ENCODE data around the gene NLRP1.

Gene NLRP1

DNA sequence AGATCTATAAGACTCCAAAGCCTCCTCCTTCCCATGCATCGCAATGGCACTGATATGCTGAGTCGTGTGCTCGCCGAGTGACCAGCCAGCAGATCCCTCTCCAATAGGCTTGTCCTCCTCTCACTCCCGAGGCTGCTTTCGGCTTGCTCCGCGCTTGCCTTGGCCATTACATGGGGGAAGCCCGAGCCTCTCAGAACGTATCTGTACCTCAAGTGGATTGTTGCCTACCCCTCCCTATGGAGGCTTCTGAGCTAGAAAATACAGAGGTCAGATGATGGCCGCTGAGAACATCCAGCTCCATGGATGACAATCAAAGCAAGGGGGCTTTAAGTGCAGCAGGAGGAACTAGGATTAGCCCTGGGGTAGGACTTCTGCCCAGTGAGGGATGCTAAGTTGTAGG lies 7.7 kb upstream of the NLRP1 start:
- no peak for DNase-seq (ENCODE audit: low spot score)
- no peaks in the 10 kb centered on the region for H3K79me1 ChIP-seq (ENCODE audit: low read depth, low read length)
- no peak overlapping the region for H3K9ac ChIP-seq (ENCODE audit: low read depth, low read length, poor library complexity)
- no peak overlapping the region for H2BK120ac ChIP-seq (ENCODE audit: low read depth, low read length)
- no CpG with 5 or more reads among the region's 11 CpGs for WGBS, 2 donors (ENCODE audit: extremely low coverage in 2 of 2, insufficient read length in 2 of 2, insufficient replicate concordance in 1 of 2)
- H2AFZ ChIP-seq (ENCODE audit: low read length): no peak overlapping the region
- peaks cover 0 to 12% (median 0%) of the 10 kb centered on the region in 3 experiments for H3K27me3 ChIP-seq (ENCODE audit: control insufficient read depth in 3 of 3, insufficient read depth in 3 of 3, low read depth in 1 of 3, low read length in 3 of 3)
- no peak overlapping the region for H4K8ac ChIP-seq (ENCODE audit: low read depth, low read length)
- H4K91ac ChIP-seq (ENCODE audit: low read depth, low read length, poor library complexity): no peak overlapping the region
- no peak overlapping the region for H2BK12ac ChIP-seq (ENCODE audit: low read length)
- no peak overlapping the region for H3K18ac ChIP-seq (ENCODE audit: low read length)
- H3K36me3 ChIP-seq (replicated peaks in 1 of 2; ENCODE audit: control insufficient read depth in 2 of 2, insufficient read depth in 2 of 2, low read length in 2 of 2): no peaks in the 10 kb centered on the region
- H3K27ac ChIP-seq (replicated peaks; ENCODE audit: low read length): no peak overlapping the region
- no peak overlapping the region for H3K4me3 ChIP-seq (ENCODE audit: low read length in 2 of 2)
- H3K9me3 ChIP-seq (replicated peaks in 1 of 2; ENCODE audit: control insufficient read depth in 2 of 2, insufficient read depth in 1 of 2, low read depth in 1 of 2, low read length in 2 of 2): no peaks in the 10 kb centered on the region
- no peak overlapping the region for H2BK15ac ChIP-seq (ENCODE audit: low read length)
- no peak overlapping the region for H3K4ac ChIP-seq (ENCODE audit: low read length)
- no peak overlapping the region for H3K14ac ChIP-seq (ENCODE audit: low read length)
- H3K23ac ChIP-seq (ENCODE audit: low read depth, low read length, poor library complexity): no peak overlapping the region
- H2AK5ac ChIP-seq (ENCODE audit: low read depth, low read length): no peak overlapping the region
- H3K4me1 ChIP-seq (ENCODE audit: control insufficient read depth in 2 of 2, insufficient read depth in 1 of 2, low read depth in 1 of 2, low read length in 2 of 2): no peaks in the 10 kb centered on the region
- H2BK5ac ChIP-seq (ENCODE audit: low read length): no peak overlapping the region
- H3K4me2 ChIP-seq (ENCODE audit: insufficient read depth, low read length, poor library complexity, severe bottlenecking): no peak overlapping the region

- H3K9me3 ChIP-seq (replicated peaks in 1 of 2; ENCODE audit: control insufficient read depth in 2 of 2, insufficient read depth in 1 of 2, low read depth in 1 of 2, low read length in 2 of 2): no peaks in the 10 kb centered on the region
- no peak overlapping the region for H3K23ac ChIP-seq (ENCODE audit: low read depth, low read length, poor library complexity)
- no peak for DNase-seq (ENCODE audit: low spot score)
- H2BK12ac ChIP-seq (ENCODE audit: low read length): no peak overlapping the region
- no peak overlapping the region for H3K14ac ChIP-seq (ENCODE audit: low read length)
- no peak overlapping the region for H3K4me3 ChIP-seq (ENCODE audit: low read length in 2 of 2)
- H2AFZ ChIP-seq (ENCODE audit: low read length): no peak overlapping the region
- H3K4me1 ChIP-seq (ENCODE audit: control insufficient read depth in 2 of 2, insufficient read depth in 1 of 2, low read depth in 1 of 2, low read length in 2 of 2): no peaks in the 10 kb centered on the region
- no peak overlapping the region for H3K9ac ChIP-seq (ENCODE audit: low read depth, low read length, poor library complexity)
- H2AK5ac ChIP-seq (ENCODE audit: low read depth, low read length): no peak overlapping the region
- no peaks in the 10 kb centered on the region for H3K36me3 ChIP-seq (replicated peaks in 1 of 2; ENCODE audit: control insufficient read depth in 2 of 2, insufficient read depth in 2 of 2, low read length in 2 of 2)
- no peak overlapping the region for H3K4me2 ChIP-seq (ENCODE audit: insufficient read depth, low read length, poor library complexity, severe bottlenecking)
- H2BK5ac ChIP-seq (ENCODE audit: low read length): no peak overlapping the region
- H4K91ac ChIP-seq (ENCODE audit: low read depth, low read length, poor library complexity): no peak overlapping the region
- H3K27me3 ChIP-seq (ENCODE audit: control insufficient read depth in 3 of 3, insufficient read depth in 3 of 3, low read depth in 1 of 3, low read length in 3 of 3): no peaks in the 10 kb centered on the region
- H3K79me1 ChIP-seq (ENCODE audit: low read depth, low read length): no peaks in the 10 kb centered on the region
- H4K8ac ChIP-seq (ENCODE audit: low read depth, low read length): no peak overlapping the region
- H3K18ac ChIP-seq (ENCODE audit: low read length): no peak overlapping the region
- WGBS, 2 donors (ENCODE audit: extremely low coverage in 2 of 2, insufficient read length in 2 of 2, insufficient replicate concordance in 1 of 2): no CpG with 5 or more reads among the region's 6 CpGs
- no peak overlapping the region for H2BK120ac ChIP-seq (ENCODE audit: low read depth, low read length)
- no peak overlapping the region for H3K4ac ChIP-seq (ENCODE audit: low read length)
- H3K27ac ChIP-seq (replicated peaks; ENCODE audit: low read length): no peak overlapping the region
- H2BK15ac ChIP-seq (ENCODE audit: low read length): no peak overlapping the region
Observed at GRCh38 chr17:5588584-5588983, 4.3 kb upstream of the NLRP1 start.

DNA sequence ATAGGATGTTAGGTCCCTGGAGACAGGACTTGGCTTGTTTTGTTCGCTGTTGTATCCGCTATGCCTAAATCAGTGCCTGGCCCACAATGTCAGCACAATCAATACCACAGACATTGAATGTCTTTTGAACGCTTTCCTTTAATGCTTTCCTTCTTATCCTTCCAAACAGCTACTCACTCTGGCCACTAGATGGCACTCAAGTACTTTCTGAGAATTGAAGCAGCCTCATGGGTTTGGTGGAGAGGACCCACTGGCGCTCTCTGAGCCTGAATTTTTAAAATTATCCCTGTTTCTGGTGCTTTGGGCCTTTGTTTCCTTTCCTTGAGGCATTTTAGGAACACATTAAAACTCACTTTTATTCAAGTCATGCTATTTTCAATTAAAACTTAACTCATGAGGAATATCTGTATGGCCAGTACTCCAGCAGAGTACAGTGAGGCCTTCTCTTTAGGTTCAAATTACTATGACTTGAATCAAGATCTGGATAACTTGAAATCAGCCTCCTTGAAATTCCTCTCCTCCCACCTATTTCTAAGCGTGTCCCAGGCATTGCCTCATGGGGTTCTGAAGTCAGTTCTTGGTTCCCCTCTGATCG lies 3.2 kb upstream of the NLRP1 start:
- H3K27me3 ChIP-seq (ENCODE audit: control insufficient read depth in 3 of 3, insufficient read depth in 3 of 3, low read depth in 1 of 3, low read length in 3 of 3): no peaks in the 10 kb centered on the region
- H3K4me3 ChIP-seq (ENCODE audit: low read length in 2 of 2): no peak overlapping the region
- WGBS, 2 donors (ENCODE audit: extremely low coverage in 2 of 2, insufficient read length in 2 of 2, insufficient replicate concordance in 1 of 2): no CpG with 5 or more reads among the region's 6 CpGs
- no peak overlapping the region for H3K4ac ChIP-seq (ENCODE audit: low read length)
- H3K23ac ChIP-seq (ENCODE audit: low read depth, low read length, poor library complexity): no peak overlapping the region
- H2AFZ ChIP-seq (ENCODE audit: low read length): peak overlapping the region; percentile 8
- H2BK120ac ChIP-seq (ENCODE audit: low read depth, low read length): no peak overlapping the region
- no peak overlapping the region for H2BK12ac ChIP-seq (ENCODE audit: low read length)
- H3K79me1 ChIP-seq (ENCODE audit: low read depth, low read length): no peaks in the 10 kb centered on the region
- H4K91ac ChIP-seq (ENCODE audit: low read depth, low read length, poor library complexity): no peak overlapping the region
- no peaks in the 10 kb centered on the region for H3K9me3 ChIP-seq (replicated peaks in 1 of 2; ENCODE audit: control insufficient read depth in 2 of 2, insufficient read depth in 1 of 2, low read depth in 1 of 2, low read length in 2 of 2)
- no peaks in the 10 kb centered on the region for H3K36me3 ChIP-seq (replicated peaks in 1 of 2; ENCODE audit: control insufficient read depth in 2 of 2, insufficient read depth in 2 of 2, low read length in 2 of 2)
- H3K4me1 ChIP-seq (ENCODE audit: control insufficient read depth in 2 of 2, insufficient read depth in 1 of 2, low read depth in 1 of 2, low read length in 2 of 2): no peaks in the 10 kb centered on the region
- H2AK5ac ChIP-seq (ENCODE audit: low read depth, low read length): no peak overlapping the region
- no peak overlapping the region for H4K8ac ChIP-seq (ENCODE audit: low read depth, low read length)
- H3K14ac ChIP-seq (ENCODE audit: low read length): no peak overlapping the region
- no peak overlapping the region for H3K18ac ChIP-seq (ENCODE audit: low read length)
- H2BK5ac ChIP-seq (ENCODE audit: low read length): no peak overlapping the region
- H2BK15ac ChIP-seq (ENCODE audit: low read length): no peak overlapping the region
- peak; percentile 83 for DNase-seq (ENCODE audit: low spot score)
- H3K27ac ChIP-seq (replicated peaks; ENCODE audit: low read length): no peak overlapping the region
- H3K4me2 ChIP-seq (ENCODE audit: insufficient read depth, low read length, poor library complexity, severe bottlenecking): no peak overlapping the region
- H3K9ac ChIP-seq (ENCODE audit: low read depth, low read length, poor library complexity): no peak overlapping the region

GRCh38 chr17:5585836-5586521 lies 1.7 kb upstream of the NLRP1 start:
- H3K27ac ChIP-seq (replicated peaks; ENCODE audit: low read length): no peak overlapping the region
- no peak overlapping the region for H3K4me2 ChIP-seq (ENCODE audit: insufficient read depth, low read length, poor library complexity, severe bottlenecking)
- H2BK15ac ChIP-seq (ENCODE audit: low read length): no peak overlapping the region
- DNase-seq (ENCODE audit: low spot score): no peak
- no peak overlapping the region for H3K14ac ChIP-seq (ENCODE audit: low read length)
- no peaks in the 10 kb centered on the region for H3K79me1 ChIP-seq (ENCODE audit: low read depth, low read length)
- H3K9ac ChIP-seq (ENCODE audit: low read depth, low read length, poor library complexity): no peak overlapping the region
- H3K4me1 ChIP-seq (ENCODE audit: control insufficient read depth in 2 of 2, insufficient read depth in 1 of 2, low read depth in 1 of 2, low read length in 2 of 2): no peaks in the 10 kb centered on the region
- H4K8ac ChIP-seq (ENCODE audit: low read depth, low read length): no peak overlapping the region
- peak overlapping the region; percentile 13 for H3K18ac ChIP-seq (ENCODE audit: low read length)
- WGBS, 2 donors (ENCODE audit: extremely low coverage in 2 of 2, insufficient read length in 2 of 2, insufficient replicate concordance in 1 of 2): no CpG with 5 or more reads among the region's 11 CpGs
- H3K27me3 ChIP-seq (ENCODE audit: control insufficient read depth in 3 of 3, insufficient read depth in 3 of 3, low read depth in 1 of 3, low read length in 3 of 3): no peaks in the 10 kb centered on the region
- H2BK5ac ChIP-seq (ENCODE audit: low read length): no peak overlapping the region
- H3K36me3 ChIP-seq (replicated peaks in 1 of 2; ENCODE audit: control insufficient read depth in 2 of 2, insufficient read depth in 2 of 2, low read length in 2 of 2): no peaks in the 10 kb centered on the region
- H4K91ac ChIP-seq (ENCODE audit: low read depth, low read length, poor library complexity): no peak overlapping the region
- no peaks in the 10 kb centered on the region for H3K9me3 ChIP-seq (replicated peaks in 1 of 2; ENCODE audit: control insufficient read depth in 2 of 2, insufficient read depth in 1 of 2, low read depth in 1 of 2, low read length in 2 of 2)
- H2AK5ac ChIP-seq (ENCODE audit: low read depth, low read length): peak overlapping the region; percentile 38
- no peak overlapping the region for H2BK12ac ChIP-seq (ENCODE audit: low read length)
- H3K4me3 ChIP-seq (ENCODE audit: low read length in 2 of 2): no peak overlapping the region
- no peak overlapping the region for H2BK120ac ChIP-seq (ENCODE audit: low read depth, low read length)
- no peak overlapping the region for H3K4ac ChIP-seq (ENCODE audit: low read length)
- no peak overlapping the region for H3K23ac ChIP-seq (ENCODE audit: low read depth, low read length, poor library complexity)
- no peak overlapping the region for H2AFZ ChIP-seq (ENCODE audit: low read length)

Measured in neuronal stem cell (in vitro differentiated cells).